Activated naive CD4-positive, alpha-beta T cell treated with anti-CD3 and anti-CD28 coated beads for 36 hours (primary cell): ENCODE measurements around the gene TXNRD1. TPM values are rescaled to one million over a fixed set of nuclear protein-coding genes. Genes with fewer than 3 reads are reported as not detected.

Source experiments
- CTCF ChIA-PET: fragments of 350-600 bp; sonication (Branson Sonifier 250); formaldehyde crosslinking; loops from one replicate; lab custom pipeline; 2021; ENCODE audit warnings: antibody characterized with exemption; lab: Charles Lee
- DNase-seq: peaks from one replicate; pipeline ENCODE4 v3.0.0-alpha.2; 2020
- H3K27ac Mint-ChIP-seq: one replicate; pipeline ENCODE4 v1.8.0; 2021; ENCODE audit warnings: mild to moderate bottlenecking, mixed read lengths
- H3K27me3 Mint-ChIP-seq: one replicate; pipeline ENCODE4 v1.8.0; 2021; ENCODE audit warnings: low read depth, mixed read lengths
- H3K36me3 Mint-ChIP-seq: one replicate; pipeline ENCODE4 v1.8.0; 2021; ENCODE audit warnings: low read depth, mixed read lengths
- H3K4me1 Mint-ChIP-seq: one replicate; pipeline ENCODE4 v1.8.0; 2021; ENCODE audit warnings: low read depth, mixed read lengths
- H3K4me3 Mint-ChIP-seq: one replicate; pipeline ENCODE4 v1.8.0; 2021; ENCODE audit warnings: mild to moderate bottlenecking, moderate library complexity, mixed read lengths
- H3K9me3 Mint-ChIP-seq: one replicate; pipeline ENCODE4 v1.8.0; 2021; ENCODE audit warnings: mixed read lengths
- intact Hi-C: fragments of 100-400 bp; cut with micrococcal nuclease; formaldehyde crosslinking; loops from one replicate; pipeline ENCODE4 v1.15.1; 2023
- total RNA-seq, 2 experiments: library from RNA; stranded (reverse); gene quantifications; one replicate each; pipeline ENCODE4 v1.2.3, GENCODE V29; 2021

Gene TXNRD1
- total RNA-seq, 2 experiments from 2014 or later: 86.0 to 86.9 TPM

- H3K27ac Mint-ChIP-seq: no peak overlapping the region
- DNase-seq: no peak
- CTCF ChIA-PET: interaction anchor here (1.0 kb wide), 1 partner anchor 39 kb away, joined by 3 read pairs; no protein-coding TSS in a partner anchor
Measured at GRCh38 chr12:104342635-104343249, 127.2 kb downstream of the TXNRD1 start.

GRCh38 chr12:104344682-104345081, 129.1 kb downstream of the TXNRD1 start:
- Mint-ChIP-seq H3K4me1 (no peaks in the 10 kb centered on the region), H3K9me3 (no peaks in the 10 kb centered on the region), H3K4me3 (no peak overlapping the region), H3K27me3 (no peaks in the 10 kb centered on the region), H3K27ac (peak overlapping the region; percentile 10), H3K36me3 (peaks cover 45% of the 10 kb centered on the region)
- intact Hi-C loops: no loop called here
- DNase-seq: no peak
- CTCF ChIA-PET: interaction anchor here (1.0 kb wide), 1 partner anchor 37 kb away, joined by 3 read pairs; no protein-coding TSS in a partner anchor

More at GRCh38 chr12:104342635-104343249, 127.2 kb downstream of the TXNRD1 start:
- Mint-ChIP-seq H3K4me1 (no peaks in the 10 kb centered on the region), H3K27me3 (no peaks in the 10 kb centered on the region), H3K36me3 (peaks cover 40% of the 10 kb centered on the region), H3K4me3 (no peak overlapping the region), H3K9me3 (no peaks in the 10 kb centered on the region)
- intact Hi-C loops: no loop called here

DNA sequence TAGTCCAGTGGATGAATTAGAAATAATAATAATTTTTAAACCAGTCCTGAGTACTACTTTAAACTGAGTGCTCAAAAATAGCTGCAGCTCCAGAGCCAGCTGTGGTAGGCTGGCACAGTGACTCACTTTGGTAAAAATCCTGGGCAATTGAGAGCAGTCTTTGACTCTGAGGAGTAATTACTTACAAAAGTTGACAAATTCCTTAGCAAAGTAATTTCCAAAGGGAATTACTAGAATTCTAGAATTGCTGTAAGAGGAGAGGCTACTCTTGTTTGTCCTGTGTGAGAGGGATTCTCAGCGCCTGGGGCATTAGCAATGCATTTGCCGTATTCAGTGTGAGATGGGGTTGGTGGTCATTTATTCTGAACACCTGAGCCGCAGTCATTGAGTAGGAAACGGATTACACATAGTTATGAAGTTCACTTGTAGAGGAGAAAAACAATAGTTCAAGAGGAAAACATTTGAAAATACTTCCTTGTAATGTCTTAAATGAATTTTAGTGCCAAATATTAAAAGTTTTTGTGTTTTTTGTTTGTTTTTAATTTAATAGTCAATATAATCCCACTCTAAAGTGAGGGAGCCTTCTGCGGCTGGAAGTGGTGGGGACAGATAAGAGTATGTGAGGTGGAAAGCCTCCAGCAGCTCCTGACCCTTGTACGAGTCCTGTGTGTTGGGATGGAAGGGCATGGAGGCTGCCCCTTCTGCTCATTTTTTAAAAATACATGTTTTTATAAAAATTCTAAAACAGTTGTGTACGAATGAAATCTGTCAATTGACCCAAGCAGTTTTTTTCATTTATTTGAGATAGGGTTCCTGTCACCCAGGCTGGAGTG, 129.9 kb downstream of the TXNRD1 start:
- no peak for DNase-seq
- CTCF ChIA-PET: interaction anchor here (1.0 kb wide), 1 partner anchor 36 kb away, joined by 3 read pairs; no protein-coding TSS in a partner anchor
- Mint-ChIP-seq H3K9me3 (no peaks in the 10 kb centered on the region), H3K4me1 (no peaks in the 10 kb centered on the region), H3K4me3 (no peak overlapping the region), H3K36me3 (peaks cover 38% of the 10 kb centered on the region), H3K27ac (no peak overlapping the region), H3K27me3 (no peaks in the 10 kb centered on the region)
- intact Hi-C loops: no loop called here

DNA sequence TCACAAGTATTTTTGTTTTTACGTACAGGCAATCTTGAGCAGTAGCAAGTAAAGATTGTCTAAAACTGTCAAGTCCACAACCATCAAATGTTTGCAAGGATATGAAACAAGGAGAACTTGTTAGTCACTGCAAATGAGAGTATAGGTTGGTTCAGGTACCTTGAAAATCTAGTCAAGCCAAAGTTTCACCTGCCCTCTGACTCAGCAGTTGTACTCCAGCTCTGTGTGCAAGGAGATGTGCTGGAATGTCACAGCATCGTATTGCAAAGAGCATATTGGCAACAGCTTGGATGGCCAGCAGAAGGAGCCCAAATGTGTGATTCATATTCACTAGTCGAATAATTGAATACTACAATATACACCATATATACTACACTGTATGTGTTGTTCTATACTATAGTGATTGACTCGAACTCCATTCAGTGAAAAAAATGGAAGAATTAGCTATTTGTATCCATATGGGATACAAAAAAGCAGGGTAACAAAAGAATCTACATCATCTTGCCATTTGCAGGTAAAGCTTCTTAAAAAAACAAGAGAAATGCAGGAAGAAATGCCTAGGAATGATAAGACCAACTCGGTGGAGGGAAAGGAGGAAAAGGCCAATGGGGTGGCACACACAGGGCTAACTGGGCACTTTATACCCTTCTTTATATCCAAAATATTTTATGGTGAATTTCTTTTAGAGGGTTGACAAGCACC, 131.9 kb downstream of the TXNRD1 start:
- Mint-ChIP-seq H3K27ac (no peak overlapping the region), H3K9me3 (no peaks in the 10 kb centered on the region), H3K4me3 (no peak overlapping the region), H3K36me3 (peaks cover 35% of the 10 kb centered on the region), H3K4me1 (peaks cover 3% of the 10 kb centered on the region), H3K27me3 (no peaks in the 10 kb centered on the region)
- intact Hi-C loops: no loop called here
- no peak for DNase-seq
- CTCF ChIA-PET: interaction anchor here (0.9 kb wide), 1 partner anchor 148 kb away, joined by 3 read pairs; no protein-coding TSS in a partner anchor

DNA sequence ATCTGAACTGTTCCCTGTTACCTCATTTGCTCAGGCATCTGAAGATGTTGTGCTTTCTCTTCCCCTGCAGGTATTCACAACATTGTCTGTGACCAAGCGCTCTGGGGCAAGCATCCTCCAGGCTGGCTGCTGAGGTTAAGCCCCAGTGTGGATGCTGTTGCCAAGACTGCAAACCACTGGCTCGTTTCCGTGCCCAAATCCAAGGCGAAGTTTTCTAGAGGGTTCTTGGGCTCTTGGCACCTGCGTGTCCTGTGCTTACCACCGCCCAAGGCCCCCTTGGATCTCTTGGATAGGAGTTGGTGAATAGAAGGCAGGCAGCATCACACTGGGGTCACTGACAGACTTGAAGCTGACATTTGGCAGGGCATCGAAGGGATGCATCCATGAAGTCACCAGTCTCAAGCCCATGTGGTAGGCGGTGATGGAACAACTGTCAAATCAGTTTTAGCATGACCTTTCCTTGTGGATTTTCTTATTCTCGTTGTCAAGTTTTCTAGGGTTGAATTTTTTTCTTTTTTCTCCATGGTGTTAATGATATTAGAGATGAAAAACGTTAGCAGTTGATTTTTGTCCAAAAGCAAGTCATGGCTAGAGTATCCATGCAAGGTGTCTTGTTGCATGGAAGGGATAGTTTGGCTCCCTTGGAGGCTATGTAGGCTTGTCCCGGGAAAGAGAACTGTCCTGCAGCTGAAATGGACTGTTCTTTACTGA, 132.9 kb downstream of the TXNRD1 start:
- H3K36me3 Mint-ChIP-seq: peaks cover 30% of the 10 kb centered on the region

DNA sequence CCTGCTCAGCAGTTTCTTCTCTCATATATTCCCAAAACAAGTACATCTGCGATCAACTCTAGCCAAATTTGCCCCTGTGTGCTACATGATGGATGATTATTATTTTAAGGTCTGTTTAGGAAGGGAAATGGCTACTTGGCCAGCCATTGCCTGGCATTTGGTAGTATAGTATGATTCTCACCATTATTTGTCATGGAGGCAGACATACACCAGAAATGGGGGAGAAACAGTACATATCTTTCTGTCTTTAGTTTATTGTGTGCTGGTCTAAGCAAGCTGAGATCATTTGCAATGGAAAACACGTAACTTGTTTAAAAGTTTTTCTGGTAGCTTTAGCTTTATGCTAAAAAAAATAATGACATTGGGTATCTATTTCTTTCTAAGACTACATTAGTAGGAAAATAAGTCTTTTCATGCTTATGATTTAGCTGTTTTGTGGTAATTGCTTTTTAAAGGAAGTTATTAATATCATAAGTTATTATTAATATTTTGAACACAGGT, 133.5 kb downstream of the TXNRD1 start:
- DNase-seq: no peak
- Mint-ChIP-seq H3K4me3 (no peak overlapping the region), H3K27me3 (no peaks in the 10 kb centered on the region), H3K36me3 (peaks cover 30% of the 10 kb centered on the region), H3K9me3 (no peaks in the 10 kb centered on the region), H3K4me1 (peaks cover 3% of the 10 kb centered on the region), H3K27ac (no peak overlapping the region)
- intact Hi-C loops: no loop called here
- CTCF ChIA-PET: no interaction called here

More for the DNA sequence above, 132.9 kb downstream of the TXNRD1 start:
- H3K27me3 Mint-ChIP-seq: no peaks in the 10 kb centered on the region
- H3K27ac Mint-ChIP-seq: no peak overlapping the region
- H3K4me1 Mint-ChIP-seq: peaks cover 3% of the 10 kb centered on the region
- intact Hi-C loops: no loop called here
- DNase-seq: no peak
- CTCF ChIA-PET: no interaction called here
- no peaks in the 10 kb centered on the region for H3K9me3 Mint-ChIP-seq
- H3K4me3 Mint-ChIP-seq: no peak overlapping the region

DNA sequence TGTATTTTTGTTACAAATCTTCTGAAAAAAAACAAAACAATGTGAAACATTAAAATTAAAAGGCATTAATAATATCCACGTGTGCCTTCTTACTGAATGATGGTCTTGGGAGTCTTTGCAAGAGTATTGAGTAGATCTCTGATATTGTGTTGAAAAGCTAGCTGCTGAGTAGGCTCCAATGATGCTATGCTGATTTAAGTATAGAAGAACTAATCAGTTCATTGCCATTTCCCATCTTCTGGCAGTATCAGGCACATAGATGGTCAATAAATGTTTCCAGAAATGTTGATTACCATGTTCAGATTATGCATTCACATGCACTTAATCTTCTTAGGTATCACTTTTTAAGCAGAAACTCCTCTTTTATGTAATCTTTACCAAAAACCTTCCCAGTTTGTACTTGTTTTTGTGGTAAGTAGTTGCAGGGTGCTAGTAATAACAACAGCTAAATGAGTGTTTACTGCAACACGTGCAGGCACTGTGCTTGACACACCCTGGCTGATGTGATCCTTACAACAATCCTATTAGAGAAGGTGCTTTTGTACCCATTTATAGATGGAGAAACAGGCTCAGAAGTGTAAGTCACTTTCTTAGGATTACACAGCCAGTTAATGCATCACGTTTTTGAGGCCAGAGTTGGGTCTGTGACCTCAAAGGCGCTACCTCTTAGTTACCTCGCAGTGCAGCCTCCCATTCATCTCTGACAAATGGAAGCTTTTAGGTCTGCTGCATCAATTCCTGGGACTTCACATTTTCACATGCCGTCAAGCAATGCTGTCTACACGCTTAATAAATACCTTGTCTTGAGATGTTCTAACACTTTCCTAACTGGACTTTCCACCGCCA, 134.9 kb downstream of the TXNRD1 start:
- no peak for DNase-seq
- Mint-ChIP-seq H3K9me3 (no peaks in the 10 kb centered on the region), H3K4me3 (no peak overlapping the region), H3K4me1 (peaks cover 3% of the 10 kb centered on the region), H3K36me3 (peaks cover 26% of the 10 kb centered on the region), H3K27ac (no peak overlapping the region), H3K27me3 (no peaks in the 10 kb centered on the region)
- CTCF ChIA-PET: interaction anchor here (0.6 to 1.2 kb wide), 2 partner anchors 10 to 254 kb away, joined by 3 to 4 read pairs; no protein-coding TSS in a partner anchor
- intact Hi-C loops: no loop called here

DNA sequence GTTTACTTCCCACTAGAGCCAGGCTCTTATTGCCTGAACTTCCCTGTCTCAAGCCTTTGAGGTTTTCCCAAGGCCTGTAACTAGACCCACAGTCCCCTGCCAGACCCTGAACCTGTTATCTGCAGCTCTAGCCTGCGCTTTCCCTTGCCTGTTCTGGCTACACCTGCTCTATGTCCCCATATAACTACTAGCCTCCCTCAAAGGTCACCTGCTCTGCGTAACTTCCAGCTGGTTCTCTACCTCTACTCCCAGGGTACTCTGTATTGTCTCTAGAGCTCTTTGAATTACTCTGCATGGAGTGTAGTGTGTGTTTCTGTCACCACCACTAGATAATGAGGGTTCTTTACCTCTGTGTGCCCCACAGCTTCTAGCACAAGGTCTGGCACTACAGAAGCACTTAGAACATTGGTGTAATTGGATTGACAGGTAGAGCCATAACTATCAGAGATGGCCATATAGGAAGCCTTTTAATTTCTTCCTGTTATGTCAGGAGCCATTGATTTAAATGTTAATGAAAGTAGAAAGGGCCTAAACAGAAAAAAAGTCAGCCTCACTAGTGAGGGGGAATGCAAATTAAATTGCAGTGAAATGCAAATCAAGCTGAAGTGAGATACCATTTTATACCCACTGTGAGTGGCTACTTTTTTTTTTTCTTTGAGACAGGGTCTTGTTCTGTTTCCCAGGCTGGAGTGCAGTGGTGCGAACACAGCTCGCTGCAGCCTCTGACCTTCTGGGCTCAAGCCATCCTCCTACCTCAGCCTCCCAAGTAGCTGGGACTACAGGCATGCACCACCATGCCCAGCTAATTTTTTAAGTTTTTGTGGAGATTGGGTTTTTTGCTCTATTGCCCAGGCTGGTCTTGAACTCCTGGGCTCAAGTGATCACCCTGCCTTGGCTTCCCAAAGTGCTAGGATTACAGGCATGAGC, 135.7 kb downstream of the TXNRD1 start:
- Mint-ChIP-seq H3K36me3 (peaks cover 24% of the 10 kb centered on the region), H3K27ac (no peak overlapping the region), H3K4me1 (peaks cover 3% of the 10 kb centered on the region), H3K4me3 (no peak overlapping the region), H3K9me3 (no peaks in the 10 kb centered on the region), H3K27me3 (no peaks in the 10 kb centered on the region)
- intact Hi-C loops: no loop called here
- CTCF ChIA-PET: interaction anchor here (0.6 to 1.2 kb wide), 4 partner anchors 9 to 253 kb away, joined by 3 to 5 read pairs (median 4); no protein-coding TSS in a partner anchor
- no peak for DNase-seq

- Mint-ChIP-seq H3K36me3 (peaks cover 23% of the 10 kb centered on the region), H3K9me3 (no peaks in the 10 kb centered on the region), H3K27me3 (no peaks in the 10 kb centered on the region), H3K4me3 (no peak overlapping the region), H3K4me1 (peaks cover 3% of the 10 kb centered on the region), H3K27ac (no peak overlapping the region)
- no peak for DNase-seq
- CTCF ChIA-PET: interaction anchor here (0.6 to 1.0 kb wide), 3 partner anchors 62 to 739 kb away, joined by 3 to 5 read pairs (median 3); no protein-coding TSS in a partner anchor
- intact Hi-C loops: no loop called here
Measured at GRCh38 chr12:104352106-104352713, 136.6 kb downstream of the TXNRD1 start.
